ENCODE measurements around the gene PDE4D. TPM values are rescaled to one million over a fixed set of nuclear protein-coding genes. Genes with fewer than 3 reads are reported as not detected.

PDE4D gene
- total RNA-seq, 1 donor, result 19.9 TPM

DNA sequence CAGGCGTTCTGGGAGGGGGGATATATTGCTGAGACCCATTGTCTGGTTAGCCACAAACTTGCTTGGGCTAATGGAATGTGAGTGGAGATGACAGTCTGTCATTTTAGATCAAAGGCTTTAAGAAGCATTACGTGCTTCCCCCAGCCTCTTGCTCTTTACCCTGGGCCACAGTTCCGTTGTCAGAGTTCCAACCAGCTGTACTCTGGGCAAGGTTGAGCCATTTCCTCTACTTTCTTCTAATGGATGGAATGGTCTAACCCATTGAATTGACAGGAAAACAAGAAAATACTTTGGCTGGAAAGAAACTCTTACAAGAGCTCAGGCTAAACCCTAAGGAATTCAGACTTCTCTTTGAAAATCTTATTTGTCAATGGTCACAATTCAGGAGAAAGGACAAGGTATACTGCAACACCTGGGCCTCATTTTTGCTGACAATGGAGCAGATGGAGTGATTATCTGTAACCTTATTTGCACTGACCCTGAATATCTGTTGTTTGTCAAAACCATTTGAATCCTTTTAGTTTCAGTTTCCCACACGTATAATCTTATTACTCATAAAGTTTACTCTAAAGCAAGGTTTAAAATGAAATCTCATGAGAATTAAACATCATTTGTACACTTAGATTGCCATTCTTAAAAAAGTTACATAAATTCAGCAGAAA, 231.4 kb downstream of the PDE4D start:
- DNase-seq (ENCODE audit: insufficient read length, low spot score, missing footprints), result no peak
- H2AFZ ChIP-seq (ENCODE audit: low read length), result peak overlapping the region; percentile 28
- H3K4me3 ChIP-seq (ENCODE audit: insufficient read depth, low read length), result no peak overlapping the region
- TF ChIP-seq, protein P1, sequence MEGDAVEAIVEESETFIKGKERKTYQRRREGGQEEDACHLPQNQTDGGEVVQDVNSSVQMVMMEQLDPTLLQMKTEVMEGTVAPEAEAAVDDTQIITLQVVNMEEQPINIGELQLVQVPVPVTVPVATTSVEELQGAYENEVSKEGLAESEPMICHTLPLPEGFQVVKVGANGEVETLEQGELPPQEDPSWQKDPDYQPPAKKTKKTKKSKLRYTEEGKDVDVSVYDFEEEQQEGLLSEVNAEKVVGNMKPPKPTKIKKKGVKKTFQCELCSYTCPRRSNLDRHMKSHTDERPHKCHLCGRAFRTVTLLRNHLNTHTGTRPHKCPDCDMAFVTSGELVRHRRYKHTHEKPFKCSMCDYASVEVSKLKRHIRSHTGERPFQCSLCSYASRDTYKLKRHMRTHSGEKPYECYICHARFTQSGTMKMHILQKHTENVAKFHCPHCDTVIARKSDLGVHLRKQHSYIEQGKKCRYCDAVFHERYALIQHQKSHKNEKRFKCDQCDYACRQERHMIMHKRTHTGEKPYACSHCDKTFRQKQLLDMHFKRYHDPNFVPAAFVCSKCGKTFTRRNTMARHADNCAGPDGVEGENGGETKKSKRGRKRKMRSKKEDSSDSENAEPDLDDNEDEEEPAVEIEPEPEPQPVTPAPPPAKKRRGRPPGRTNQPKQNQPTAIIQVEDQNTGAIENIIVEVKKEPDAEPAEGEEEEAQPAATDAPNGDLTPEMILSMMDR (IDR thresholded peaks at IDR 0.05; ENCODE audit: extremely low read depth, low read depth, low read length), result no peak
- H3K4me1 ChIP-seq (ENCODE audit: insufficient read depth, low read length), result peaks cover 3% of the 10 kb centered on the region
- peak overlapping the region; percentile 61 for H3K4me2 ChIP-seq (ENCODE audit: insufficient read depth, low read length)
- no peaks in the 10 kb centered on the region for H4K20me1 ChIP-seq (ENCODE audit: insufficient read depth, low read length)
- no peak overlapping the region for H3K27ac ChIP-seq (ENCODE audit: low read depth, low read length)
- H3K9me3 ChIP-seq (ENCODE audit: low read depth, low read length), result no peaks in the 10 kb centered on the region
- H3K79me2 ChIP-seq (ENCODE audit: insufficient read depth, low read length), result no peaks in the 10 kb centered on the region
- no peaks in the 10 kb centered on the region for H3K36me3 ChIP-seq (ENCODE audit: insufficient read depth, low read length)
- no peaks in the 10 kb centered on the region for H3K27me3 ChIP-seq (ENCODE audit: insufficient read depth, low read length)

DNA sequence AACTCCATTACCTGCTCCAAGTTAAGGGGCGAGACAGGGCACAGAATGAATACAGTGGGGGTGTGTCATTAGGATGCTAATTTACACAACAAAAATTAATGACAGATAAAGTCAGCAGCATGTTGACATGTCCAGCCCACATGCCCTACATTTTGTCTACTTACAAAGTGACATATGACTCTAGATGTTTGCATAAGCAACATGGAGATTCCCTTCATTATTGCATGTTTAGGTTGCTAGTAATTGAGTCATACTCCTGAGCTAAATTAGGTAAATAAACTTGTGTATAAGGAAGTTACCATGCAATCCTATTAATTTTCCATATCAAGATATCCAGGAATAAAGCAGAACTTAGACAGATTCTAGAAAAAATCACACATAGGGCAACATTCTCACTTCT, 232.2 kb downstream of the PDE4D start:
- Histone ChIP-seq H3K4me3 (ENCODE audit: insufficient read depth, low read length) (no peak overlapping the region), H3K27ac (ENCODE audit: low read depth, low read length) (no peak overlapping the region), H3K9me3 (ENCODE audit: low read depth, low read length) (no peaks in the 10 kb centered on the region), H3K36me3 (ENCODE audit: insufficient read depth, low read length) (no peaks in the 10 kb centered on the region), H3K27me3 (ENCODE audit: insufficient read depth, low read length) (no peaks in the 10 kb centered on the region), H3K79me2 (ENCODE audit: insufficient read depth, low read length) (no peaks in the 10 kb centered on the region), H4K20me1 (ENCODE audit: insufficient read depth, low read length) (no peaks in the 10 kb centered on the region), H3K4me2 (ENCODE audit: insufficient read depth, low read length) (no peak overlapping the region), H3K4me1 (ENCODE audit: insufficient read depth, low read length) (peaks cover 3% of the 10 kb centered on the region), H2AFZ (ENCODE audit: low read length) (no peak overlapping the region)
- TF ChIP-seq, protein P1 (IDR thresholded peaks at IDR 0.05; ENCODE audit: extremely low read depth, low read depth, low read length), result no peak
- no peak for DNase-seq (ENCODE audit: insufficient read length, low spot score, missing footprints)

DNA sequence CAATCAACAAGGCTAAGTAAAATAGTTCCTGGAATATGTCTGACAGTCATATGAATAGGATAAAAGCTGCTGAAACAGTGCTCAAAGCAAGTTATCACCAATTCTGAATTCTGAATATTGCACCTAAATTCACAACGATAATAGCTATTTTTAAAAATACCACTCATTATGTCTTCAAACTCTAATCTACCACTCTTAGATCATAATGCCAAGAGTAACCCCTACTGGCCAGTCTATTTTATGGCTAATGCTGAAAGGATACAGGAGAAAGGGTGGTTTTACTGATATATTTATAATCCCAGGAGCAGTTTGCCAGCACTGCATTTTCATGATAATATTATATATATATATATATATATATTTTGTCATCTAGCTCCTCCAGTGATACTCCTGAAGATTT, 232.8 kb downstream of the PDE4D start:
- no peak overlapping the region for H3K4me2 ChIP-seq (ENCODE audit: insufficient read depth, low read length)
- no peak overlapping the region for H2AFZ ChIP-seq (ENCODE audit: low read length)
- peaks cover 3% of the 10 kb centered on the region for H3K4me1 ChIP-seq (ENCODE audit: insufficient read depth, low read length)
- no peaks in the 10 kb centered on the region for H4K20me1 ChIP-seq (ENCODE audit: insufficient read depth, low read length)
- H3K27me3 ChIP-seq (ENCODE audit: insufficient read depth, low read length), result no peaks in the 10 kb centered on the region
- H3K79me2 ChIP-seq (ENCODE audit: insufficient read depth, low read length), result no peaks in the 10 kb centered on the region
- H3K27ac ChIP-seq (ENCODE audit: low read depth, low read length), result no peak overlapping the region
- H3K4me3 ChIP-seq (ENCODE audit: insufficient read depth, low read length), result no peak overlapping the region
- peak; percentile 42 for DNase-seq (ENCODE audit: insufficient read length, low spot score, missing footprints)
- TF ChIP-seq, protein P1 (IDR thresholded peaks at IDR 0.05; ENCODE audit: extremely low read depth, low read depth, low read length), result peak; percentile 43
- H3K9me3 ChIP-seq (ENCODE audit: low read depth, low read length), result no peaks in the 10 kb centered on the region
- H3K36me3 ChIP-seq (ENCODE audit: insufficient read depth, low read length), result no peaks in the 10 kb centered on the region

DNA sequence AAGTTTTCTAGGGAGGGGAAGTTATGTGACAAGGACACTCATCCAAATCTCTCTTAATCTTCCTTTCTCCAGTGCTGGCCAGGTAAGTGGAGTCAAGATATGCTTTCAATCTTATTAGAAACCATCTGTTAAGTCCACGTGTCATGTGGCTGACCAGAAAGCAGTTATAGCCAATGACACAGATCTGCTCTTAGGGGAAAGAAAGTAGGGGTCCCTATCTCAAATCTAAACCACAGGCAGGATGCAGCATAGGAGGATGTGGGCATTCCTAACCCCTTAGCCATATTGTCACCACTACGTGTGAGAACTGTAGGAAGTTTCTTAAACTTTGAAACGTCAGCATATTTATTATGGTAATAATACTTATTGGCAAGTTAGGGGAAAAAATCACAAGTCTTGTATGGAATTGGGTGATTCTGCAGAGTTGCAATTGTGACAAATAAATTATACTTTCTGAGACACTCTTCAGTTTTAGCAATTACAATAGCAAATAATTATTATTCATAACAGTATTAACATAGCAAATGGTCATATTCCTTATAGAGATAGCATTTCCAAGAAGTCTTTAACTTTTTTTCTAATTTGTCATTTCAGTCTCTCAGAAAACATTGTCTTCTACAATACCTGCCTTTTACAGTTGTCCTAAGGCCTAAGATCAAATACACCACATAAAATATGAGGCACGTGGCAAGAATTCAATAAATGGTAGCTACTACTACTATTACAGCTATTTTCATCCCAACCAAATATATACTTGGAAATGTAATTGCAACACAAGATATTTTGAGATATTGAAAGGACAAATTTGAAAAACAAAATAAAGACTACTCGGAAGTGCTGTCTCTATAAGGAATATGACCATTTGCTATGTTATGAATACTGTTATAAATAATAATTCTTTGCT, 236.9 kb downstream of the PDE4D start:
- Histone ChIP-seq H3K27me3 (ENCODE audit: insufficient read depth, low read length) (no peaks in the 10 kb centered on the region), H3K4me1 (ENCODE audit: insufficient read depth, low read length) (no peaks in the 10 kb centered on the region), H4K20me1 (ENCODE audit: insufficient read depth, low read length) (no peaks in the 10 kb centered on the region), H3K36me3 (ENCODE audit: insufficient read depth, low read length) (no peaks in the 10 kb centered on the region), H3K27ac (ENCODE audit: low read depth, low read length) (no peak overlapping the region), H3K4me2 (ENCODE audit: insufficient read depth, low read length) (no peak overlapping the region), H2AFZ (ENCODE audit: low read length) (no peak overlapping the region), H3K79me2 (ENCODE audit: insufficient read depth, low read length) (no peaks in the 10 kb centered on the region), H3K4me3 (ENCODE audit: insufficient read depth, low read length) (no peak overlapping the region), H3K9me3 (ENCODE audit: low read depth, low read length) (no peaks in the 10 kb centered on the region)
- TF ChIP-seq, protein P1 (IDR thresholded peaks at IDR 0.05; ENCODE audit: extremely low read depth, low read depth, low read length), result no peak
- DNase-seq (ENCODE audit: insufficient read length, low spot score, missing footprints), result no peak

Measured in osteoblast (primary cell).